Upper lobe of left lung (tissue), 6 donors: ENCODE data around the gene MTFMT. TPM values are rescaled to one million over a fixed set of nuclear protein-coding genes. Genes with fewer than 3 reads are reported as not detected.

Experiments
- ATAC-seq, 2 donors: fragments of 200-7000 bp; cut with Tn5 transposase; one replicate each; pipeline ENCODE4 v1.9.1; 2022; ENCODE audit warnings: mild to moderate bottlenecking in 2 of 2, moderate library complexity in 2 of 2; ENCODE audit not compliant: low FRiP score in 2 of 2
- DNase-seq, 2 donors: peaks; one replicate each; pipeline ENCODE4 v3.0.0-alpha.2; 2019 to 2020
- H3K27ac ChIP-seq, 4 donors: fragments of 200-600 bp; sonication (generic); one replicate each; pipeline ENCODE4 v1.5.1; 2016 to 2019
- H3K27me3 ChIP-seq, 4 donors: fragments of 200-600 bp; sonication (generic); one replicate each; pipeline ENCODE4 v1.5.1; 2017 to 2019
- H3K36me3 ChIP-seq, 4 donors: fragments of 200-600 bp; sonication (generic); one replicate each; pipeline ENCODE4 v1.5.1; 2016 to 2019
- H3K4me1 ChIP-seq, 4 donors: fragments of 200-600 bp; sonication (generic); one replicate each; pipeline ENCODE4 v1.5.1; 2018 to 2019
- H3K4me3 ChIP-seq, 4 donors: fragments of 200-600 bp; sonication (generic); one replicate each; pipeline ENCODE4 v1.5.1; 2017 to 2019; ENCODE audit warnings: mild to moderate bottlenecking in 2 of 4, moderate library complexity in 1 of 4
- H3K9me3 ChIP-seq, 4 donors: fragments of 200-600 bp; sonication (generic); one replicate each; pipeline ENCODE4 v1.5.1; 2018 to 2019
- EP300 ChIP-seq, 4 donors: sonication (generic); formaldehyde crosslinking; IDR thresholded peaks; one replicate each; pipeline ENCODE4 v1.5.1; 2017; ENCODE audit warnings: antibody characterized with exemption in 4 of 4, control low read depth in 2 of 4
- POLR2A ChIP-seq, 4 donors: fragments of 450-650 bp; IDR thresholded peaks; one replicate each; pipeline ENCODE4 v1.5.1; 2016 to 2017; ENCODE audit warnings: antibody characterized with exemption in 4 of 4, mild to moderate bottlenecking in 2 of 4
- POLR2AphosphoS5 ChIP-seq, 2 donors: sonication (generic); formaldehyde crosslinking; IDR thresholded peaks; one replicate each; pipeline ENCODE4 v1.5.1; 2017; ENCODE audit warnings: antibody characterized with exemption in 2 of 2
- WGBS, 2 donors: methylation state at CpG; one replicate each; pipeline ENCODE4 v1.1.5; 2017 to 2018; 5-methylcytosine and 5-hydroxymethylcytosine counted together
- total RNA-seq, 6 donors: library from RNA; depleted of rRNA in 4 of 6; stranded (reverse); fragments of >200 nt in 4 of 6; gene quantifications; one replicate each; pipeline versions ENCODE4 v1.1.0 to v1.2.1, GENCODE V29; 2016 to 2021
- TF ChIP-seq, protein P1 (sequence below), 6 experiments: fragments of 450-650 bp in 4 of 6; fragments of 200-600 bp in 2 of 6; sonication (generic) in 2 of 6; IDR thresholded peaks; one replicate each; pipeline ENCODE4 v1.5.1; 2016 to 2019; ENCODE audit warnings: antibody characterized with exemption in 6 of 6
- donor health status: DM: no; HTN: no; CAD: no; lungs with moderate emphysema.
- donor health status: DM: no; HTN: yes; CAD: no; lungs with severe emphysema.

The MTFMT gene
- total RNA-seq, 6 donors from 2014 or later = 15.8 to 35.6 (median 25.5) TPM

DNA sequence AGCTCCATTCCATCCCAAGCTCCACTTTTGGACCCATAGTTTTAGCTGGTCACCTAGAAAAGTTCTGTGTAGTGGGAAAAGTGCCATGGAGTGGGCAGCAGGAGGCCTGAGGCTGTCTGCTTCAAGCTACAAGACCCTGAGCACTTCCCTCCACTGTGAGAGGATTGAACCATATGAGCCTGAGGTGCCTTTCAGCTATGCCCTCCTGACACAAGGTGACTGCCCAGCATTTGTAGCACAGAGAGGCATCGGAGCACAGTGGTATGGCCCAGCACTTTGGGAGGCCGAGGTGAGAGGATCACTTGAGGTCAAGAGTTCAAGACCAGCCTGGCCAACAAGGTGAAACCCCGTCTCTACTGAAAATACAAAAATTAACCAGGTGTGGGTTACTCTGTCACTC is 43.2 kb upstream of the MTFMT start:
- TF ChIP-seq EP300 (IDR thresholded peaks at IDR 0.05) (no peak), POLR2A (IDR thresholded peaks at IDR 0.05) (no peak), POLR2AphosphoS5 (IDR thresholded peaks at IDR 0.05) (no peak)
- TF ChIP-seq, protein P1, sequence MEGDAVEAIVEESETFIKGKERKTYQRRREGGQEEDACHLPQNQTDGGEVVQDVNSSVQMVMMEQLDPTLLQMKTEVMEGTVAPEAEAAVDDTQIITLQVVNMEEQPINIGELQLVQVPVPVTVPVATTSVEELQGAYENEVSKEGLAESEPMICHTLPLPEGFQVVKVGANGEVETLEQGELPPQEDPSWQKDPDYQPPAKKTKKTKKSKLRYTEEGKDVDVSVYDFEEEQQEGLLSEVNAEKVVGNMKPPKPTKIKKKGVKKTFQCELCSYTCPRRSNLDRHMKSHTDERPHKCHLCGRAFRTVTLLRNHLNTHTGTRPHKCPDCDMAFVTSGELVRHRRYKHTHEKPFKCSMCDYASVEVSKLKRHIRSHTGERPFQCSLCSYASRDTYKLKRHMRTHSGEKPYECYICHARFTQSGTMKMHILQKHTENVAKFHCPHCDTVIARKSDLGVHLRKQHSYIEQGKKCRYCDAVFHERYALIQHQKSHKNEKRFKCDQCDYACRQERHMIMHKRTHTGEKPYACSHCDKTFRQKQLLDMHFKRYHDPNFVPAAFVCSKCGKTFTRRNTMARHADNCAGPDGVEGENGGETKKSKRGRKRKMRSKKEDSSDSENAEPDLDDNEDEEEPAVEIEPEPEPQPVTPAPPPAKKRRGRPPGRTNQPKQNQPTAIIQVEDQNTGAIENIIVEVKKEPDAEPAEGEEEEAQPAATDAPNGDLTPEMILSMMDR (IDR thresholded peaks at IDR 0.05) = no peak
- ATAC-seq (no peak), DNase-seq (no peak)
- no peak overlapping the region for H3K4me3 ChIP-seq
- no peaks in the 10 kb centered on the region for H3K36me3 ChIP-seq
- 81 to 91% methylated on average over 3 of the region's 3 CpGs for WGBS, 2 donors
- peak overlapping the region in 3 of 4 donors; percentile 38 to 74 (median 51) for H3K27ac ChIP-seq
- H3K27me3 ChIP-seq = peaks cover 0 to 18% (median 5%) of the 10 kb centered on the region in 4 donors
- peaks cover 10 to 16% (median 14%) of the 10 kb centered on the region in 4 donors for H3K4me1 ChIP-seq
- no peaks in the 10 kb centered on the region for H3K9me3 ChIP-seq

- H3K9me3 ChIP-seq = no peaks in the 10 kb centered on the region
- no peak for TF ChIP-seq POLR2AphosphoS5 (IDR thresholded peaks at IDR 0.05)
- TF ChIP-seq POLR2A (IDR thresholded peaks at IDR 0.05) = no peak
- no peak for TF ChIP-seq EP300 (IDR thresholded peaks at IDR 0.05)
- TF ChIP-seq, protein P1 (IDR thresholded peaks at IDR 0.05) = no peak
- no peak overlapping the region for H3K4me3 ChIP-seq
- no peaks in the 10 kb centered on the region for H3K36me3 ChIP-seq
- WGBS, 2 donors = 46 to 83% methylated on average over 1 of the region's 1 CpG
- no peak for DNase-seq
- peaks cover 0 to 18% (median 6%) of the 10 kb centered on the region in 4 donors for H3K27me3 ChIP-seq
- ATAC-seq = no peak
- peaks cover 11 to 18% (median 14%) of the 10 kb centered on the region in 4 donors for H3K4me1 ChIP-seq
- peak overlapping the region; percentile 51 to 74 (median 54) for H3K27ac ChIP-seq
Measured at GRCh38 chr15:65072027-65072426, 42.6 kb upstream of the MTFMT start.

GRCh38 chr15:65071381-65071811 is 42.0 kb upstream of the MTFMT start:
- DNase-seq (no peak), ATAC-seq (peak in 1 of 2 donors; percentile 12)
- TF ChIP-seq POLR2AphosphoS5 (IDR thresholded peaks at IDR 0.05) (no peak), EP300 (IDR thresholded peaks at IDR 0.05) (no peak), POLR2A (IDR thresholded peaks at IDR 0.05) (no peak)
- TF ChIP-seq, protein P1 (IDR thresholded peaks at IDR 0.05) = no peak
- peaks cover 11 to 18% (median 14%) of the 10 kb centered on the region in 4 donors for H3K4me1 ChIP-seq
- 62% methylated on average over 5 of the region's 5 CpGs; no CpG with 5 or more reads in 1 of the 2 donors for WGBS, 2 donors
- H3K9me3 ChIP-seq = no peaks in the 10 kb centered on the region
- peak overlapping the region; percentile 51 to 74 (median 54) for H3K27ac ChIP-seq
- peaks cover 0 to 13% (median 6%) of the 10 kb centered on the region in 4 donors for H3K27me3 ChIP-seq
- no peaks in the 10 kb centered on the region for H3K36me3 ChIP-seq
- no peak overlapping the region for H3K4me3 ChIP-seq

DNA sequence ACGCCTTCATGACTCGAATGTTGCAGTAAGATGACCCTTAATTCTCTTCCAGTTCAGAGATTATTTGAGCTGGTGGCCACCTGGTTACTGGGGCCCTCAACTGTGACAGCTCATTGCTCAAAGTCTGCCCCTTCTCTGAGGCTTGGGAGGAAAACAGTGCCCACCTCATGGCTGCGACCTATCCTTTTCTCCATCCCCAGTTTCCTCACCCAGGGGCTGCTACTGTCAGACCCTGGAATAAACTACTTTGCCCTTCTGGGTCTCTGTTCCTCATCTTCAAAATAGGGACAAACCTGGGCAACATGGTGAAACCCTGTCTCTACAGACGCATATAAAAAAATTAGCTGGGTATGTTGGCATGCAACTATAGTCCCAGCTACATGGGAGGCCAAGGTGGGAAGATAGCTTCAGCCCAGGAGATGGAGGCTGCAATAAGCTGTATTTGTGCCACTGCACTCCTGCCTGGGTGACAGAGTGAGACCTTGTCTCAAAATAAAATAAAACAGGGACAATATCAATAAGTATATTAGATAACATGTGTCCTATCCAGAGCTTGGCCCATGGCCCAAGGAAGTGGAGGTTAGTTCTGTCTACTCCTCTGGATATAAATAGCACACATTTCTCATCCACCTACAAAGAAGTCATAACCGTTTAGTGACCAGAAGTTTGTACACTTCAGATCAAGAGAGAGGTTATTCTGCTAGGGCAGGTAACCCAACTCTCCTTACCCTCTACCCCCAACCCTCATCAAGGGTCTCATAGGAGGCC is 40.5 kb upstream of the MTFMT start:
- ATAC-seq (no peak), DNase-seq (no peak)
- H3K4me1 ChIP-seq = peaks cover 11 to 18% (median 14%) of the 10 kb centered on the region in 4 donors
- H3K27ac ChIP-seq = peak overlapping the region; percentile 51 to 74 (median 54)
- peaks cover 0 to 13% (median 6%) of the 10 kb centered on the region in 4 donors for H3K27me3 ChIP-seq
- TF ChIP-seq POLR2AphosphoS5 (IDR thresholded peaks at IDR 0.05) = no peak
- H3K4me3 ChIP-seq = no peak overlapping the region
- no peaks in the 10 kb centered on the region for H3K9me3 ChIP-seq
- WGBS, 2 donors = 75 to 77% methylated on average over 5 of the region's 5 CpGs
- H3K36me3 ChIP-seq = no peaks in the 10 kb centered on the region

- DNase-seq = no peak
- H3K4me3 ChIP-seq = no peak overlapping the region
- peaks cover 0 to 13% (median 6%) of the 10 kb centered on the region in 4 donors for H3K27me3 ChIP-seq
- H3K27ac ChIP-seq = peak overlapping the region in 3 of 4 donors; percentile 89 to 92 (median 91)
- peak; percentile 66 to 73 for ATAC-seq
- H3K9me3 ChIP-seq = no peaks in the 10 kb centered on the region
- 50% methylated on average over 1 of the region's 1 CpG; no CpG with 5 or more reads in 1 of the 2 donors for WGBS, 2 donors
- peaks cover 11 to 18% (median 14%) of the 10 kb centered on the region in 4 donors for H3K4me1 ChIP-seq
- H3K36me3 ChIP-seq = no peaks in the 10 kb centered on the region
- no peak for TF ChIP-seq EP300 (IDR thresholded peaks at IDR 0.05)
- TF ChIP-seq, protein P1 (IDR thresholded peaks at IDR 0.05) = no peak
- TF ChIP-seq POLR2AphosphoS5 (IDR thresholded peaks at IDR 0.05) = peak; percentile 63 to 69
- no peak for TF ChIP-seq POLR2A (IDR thresholded peaks at IDR 0.05)
Measured at GRCh38 chr15:65069179-65069578, 39.7 kb upstream of the MTFMT start.
